ENCODE measurements around the gene ACACA. TPM values are rescaled to one million over a fixed set of nuclear protein-coding genes. Genes with fewer than 3 reads are reported as not detected.

The ACACA gene
- total RNA-seq, 2 donors from 2014 or later = 8.6 to 10.2 TPM

DNA sequence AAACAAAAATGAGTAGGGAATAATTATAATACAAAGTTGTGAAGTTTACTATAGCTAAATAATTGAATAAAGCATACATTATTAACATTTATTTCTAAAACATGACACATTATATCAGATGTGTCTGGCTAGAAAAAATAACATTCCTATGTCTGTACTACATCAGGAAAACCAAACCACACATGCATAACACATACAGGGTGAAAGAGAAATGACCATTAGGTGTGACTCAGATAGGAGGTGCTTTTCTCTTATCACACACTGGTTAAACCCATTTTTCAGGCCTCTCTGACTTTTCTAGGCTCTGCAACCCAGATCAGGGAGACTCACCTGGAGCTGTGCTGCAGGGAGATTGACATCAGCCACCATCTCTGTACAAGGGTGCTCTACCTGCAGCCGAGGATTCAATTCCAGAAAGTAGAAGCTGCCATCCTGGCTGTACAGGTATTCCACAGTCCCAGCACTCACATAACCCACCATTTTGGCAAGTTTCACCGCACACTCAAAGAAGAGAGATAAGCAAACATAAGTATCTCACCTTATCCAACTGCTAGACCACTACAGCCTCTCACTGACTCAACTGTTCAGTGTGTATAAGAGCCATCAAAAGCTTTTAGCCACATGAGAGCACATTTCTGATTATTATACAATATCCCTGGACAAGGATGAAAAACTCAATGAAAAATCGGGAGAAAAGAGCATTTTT lies 147.5 kb downstream of the ACACA start:
- TF ChIP-seq, protein P1, sequence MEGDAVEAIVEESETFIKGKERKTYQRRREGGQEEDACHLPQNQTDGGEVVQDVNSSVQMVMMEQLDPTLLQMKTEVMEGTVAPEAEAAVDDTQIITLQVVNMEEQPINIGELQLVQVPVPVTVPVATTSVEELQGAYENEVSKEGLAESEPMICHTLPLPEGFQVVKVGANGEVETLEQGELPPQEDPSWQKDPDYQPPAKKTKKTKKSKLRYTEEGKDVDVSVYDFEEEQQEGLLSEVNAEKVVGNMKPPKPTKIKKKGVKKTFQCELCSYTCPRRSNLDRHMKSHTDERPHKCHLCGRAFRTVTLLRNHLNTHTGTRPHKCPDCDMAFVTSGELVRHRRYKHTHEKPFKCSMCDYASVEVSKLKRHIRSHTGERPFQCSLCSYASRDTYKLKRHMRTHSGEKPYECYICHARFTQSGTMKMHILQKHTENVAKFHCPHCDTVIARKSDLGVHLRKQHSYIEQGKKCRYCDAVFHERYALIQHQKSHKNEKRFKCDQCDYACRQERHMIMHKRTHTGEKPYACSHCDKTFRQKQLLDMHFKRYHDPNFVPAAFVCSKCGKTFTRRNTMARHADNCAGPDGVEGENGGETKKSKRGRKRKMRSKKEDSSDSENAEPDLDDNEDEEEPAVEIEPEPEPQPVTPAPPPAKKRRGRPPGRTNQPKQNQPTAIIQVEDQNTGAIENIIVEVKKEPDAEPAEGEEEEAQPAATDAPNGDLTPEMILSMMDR (IDR thresholded peaks at IDR 0.05) = no peak
- Histone ChIP-seq H3K27ac (no peak overlapping the region), H3K4me3 (no peak overlapping the region), H3K4me1 (no peaks in the 10 kb centered on the region), H3K27me3 (no peaks in the 10 kb centered on the region), H3K9me3 (no peaks in the 10 kb centered on the region), H3K36me3 (peaks cover 14% of the 10 kb centered on the region)
- no peak for DNase-seq (ENCODE audit: low spot score)

DNA sequence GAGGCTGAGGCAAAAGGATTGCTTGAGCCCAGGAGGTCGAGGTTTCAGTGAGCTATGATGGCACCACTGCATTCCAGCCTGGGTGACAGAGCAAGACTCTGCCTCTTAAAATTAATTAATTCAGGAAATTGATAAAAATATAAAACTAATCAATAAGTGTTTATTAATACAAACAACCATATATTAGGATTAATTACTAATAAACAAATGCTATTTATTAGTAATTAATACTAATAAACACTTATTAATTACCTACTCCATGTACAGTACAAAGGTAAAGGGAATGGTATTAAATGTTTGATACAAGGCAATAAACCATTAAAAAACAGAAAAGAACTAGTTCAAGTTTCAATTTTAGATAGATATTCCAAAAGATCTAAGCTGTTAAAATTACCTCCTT lies 150.0 kb downstream of the ACACA start:
- peaks cover 13% of the 10 kb centered on the region for H3K36me3 ChIP-seq
- H3K4me1 ChIP-seq = no peaks in the 10 kb centered on the region
- H3K27me3 ChIP-seq = no peaks in the 10 kb centered on the region
- no peaks in the 10 kb centered on the region for H3K9me3 ChIP-seq
- DNase-seq (ENCODE audit: low spot score) = no peak
- no peak overlapping the region for H3K4me3 ChIP-seq
- no peak overlapping the region for H3K27ac ChIP-seq
- TF ChIP-seq, protein P1 (IDR thresholded peaks at IDR 0.05) = no peak

DNA sequence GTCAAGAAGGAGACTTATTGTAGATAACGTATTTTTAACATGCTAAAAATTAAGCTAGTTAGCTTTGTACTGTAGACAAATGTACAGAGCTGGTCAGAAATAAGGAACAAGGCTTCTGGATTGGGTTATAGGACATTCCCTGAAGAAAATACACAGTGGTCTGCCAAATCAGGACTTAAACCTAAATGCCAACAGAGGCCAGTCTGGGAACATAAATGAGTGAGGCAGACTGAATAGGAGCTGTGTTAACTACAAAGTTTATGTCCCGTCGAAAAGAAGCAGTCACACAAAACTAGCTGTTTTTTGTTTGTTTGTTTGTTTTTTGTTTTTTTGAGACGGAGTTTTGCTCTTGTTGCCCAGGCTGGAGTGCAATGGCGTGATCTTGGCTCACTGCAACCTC lies 151.2 kb downstream of the ACACA start:
- no peak overlapping the region for H3K4me3 ChIP-seq
- no peak for DNase-seq (ENCODE audit: low spot score)
- no peaks in the 10 kb centered on the region for H3K9me3 ChIP-seq
- no peaks in the 10 kb centered on the region for H3K4me1 ChIP-seq
- peaks cover 21% of the 10 kb centered on the region for H3K36me3 ChIP-seq
- TF ChIP-seq, protein P1 (IDR thresholded peaks at IDR 0.05) = no peak
- no peaks in the 10 kb centered on the region for H3K27me3 ChIP-seq
- H3K27ac ChIP-seq = no peak overlapping the region

DNA sequence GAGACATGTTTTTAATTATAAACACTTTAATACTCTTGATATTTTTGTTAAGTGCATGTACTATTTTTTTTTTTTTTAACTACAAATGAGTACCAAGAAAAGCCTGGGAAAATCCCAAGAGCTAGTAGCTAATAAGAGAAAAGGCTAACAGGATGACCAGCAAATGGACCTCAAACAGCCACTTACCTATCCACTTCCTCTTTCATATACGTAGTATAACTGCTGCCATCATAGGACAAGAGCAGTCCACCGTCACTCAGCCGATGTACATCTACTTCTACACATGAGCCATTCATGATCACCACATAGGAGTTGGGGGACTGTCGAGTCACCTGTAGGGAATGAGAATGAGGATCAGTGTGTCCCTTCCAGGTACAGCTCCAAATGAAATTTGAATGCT lies 158.8 kb downstream of the ACACA start:
- no peaks in the 10 kb centered on the region for H3K27me3 ChIP-seq
- no peaks in the 10 kb centered on the region for H3K4me1 ChIP-seq
- no peaks in the 10 kb centered on the region for H3K9me3 ChIP-seq
- no peak overlapping the region for H3K4me3 ChIP-seq
- no peak for DNase-seq (ENCODE audit: low spot score)
- TF ChIP-seq, protein P1 (IDR thresholded peaks at IDR 0.05) = no peak
- peaks cover 40% of the 10 kb centered on the region for H3K36me3 ChIP-seq
- H3K27ac ChIP-seq = no peak overlapping the region

DNA sequence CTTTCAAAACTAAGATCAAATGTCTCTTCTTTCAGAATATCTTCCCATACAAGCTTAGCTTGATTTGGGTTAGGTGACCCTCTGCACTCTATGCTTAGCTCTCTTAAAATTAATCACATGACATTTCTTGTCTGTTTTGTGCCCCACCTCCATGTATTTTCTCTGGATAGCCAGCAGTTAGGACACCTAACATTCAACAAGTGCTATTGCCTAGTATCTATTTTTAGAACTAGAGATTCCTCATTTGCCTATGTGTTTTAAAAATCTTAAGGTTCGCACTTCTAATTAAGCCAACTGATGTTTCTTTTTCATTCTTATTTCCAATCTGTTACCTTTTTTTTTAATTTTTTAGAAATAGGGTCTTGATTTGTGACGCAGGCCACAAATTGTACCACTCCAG lies 160.6 kb downstream of the ACACA start:
- H3K36me3 ChIP-seq = peaks cover 38% of the 10 kb centered on the region
- TF ChIP-seq, protein P1 (IDR thresholded peaks at IDR 0.05) = no peak
- H3K27me3 ChIP-seq = no peaks in the 10 kb centered on the region

DNA sequence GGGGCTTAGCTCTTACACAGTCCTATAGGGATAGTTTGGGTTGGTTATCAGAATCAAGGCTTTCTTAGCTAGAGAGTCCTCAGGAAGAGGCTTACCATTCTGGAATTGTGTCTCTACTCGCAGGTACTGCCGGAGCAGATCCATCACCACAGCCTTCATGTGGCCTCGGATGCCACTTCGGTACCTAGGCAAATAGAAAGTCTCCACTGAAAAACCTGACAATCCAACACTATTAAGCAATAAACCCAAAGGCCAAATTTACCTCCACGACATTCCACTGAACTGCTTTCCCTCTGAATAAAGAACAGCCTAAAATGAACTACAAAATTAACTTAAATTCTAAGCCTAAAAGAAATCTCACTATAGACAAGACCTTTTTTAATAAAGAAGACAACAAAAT lies 166.3 kb downstream of the ACACA start:
- Histone ChIP-seq H3K27me3 (no peaks in the 10 kb centered on the region), H3K4me3 (no peak overlapping the region), H3K36me3 (peaks cover 14% of the 10 kb centered on the region), H3K9me3 (no peaks in the 10 kb centered on the region), H3K27ac (no peak overlapping the region), H3K4me1 (peaks cover 0 to 9% of the 10 kb centered on the region in 2 donors)
- DNase-seq (ENCODE audit: low spot score) = no peak
- TF ChIP-seq, protein P1 (IDR thresholded peaks at IDR 0.05) = no peak

More for the DNA sequence above, 160.6 kb downstream of the ACACA start:
- no peaks in the 10 kb centered on the region for H3K4me1 ChIP-seq
- DNase-seq (ENCODE audit: low spot score) = no peak
- no peak overlapping the region for H3K4me3 ChIP-seq
- H3K9me3 ChIP-seq = no peaks in the 10 kb centered on the region
- H3K27ac ChIP-seq = no peak overlapping the region

All from right atrium auricular region (tissue), 2 donors.